Adrenal gland (tissue), 12 donors: ENCODE measurements around the gene SEC16A. TPM values are rescaled to one million over a fixed set of nuclear protein-coding genes. Genes with fewer than 3 reads are reported as not detected.
A peak's percentile ranks its signal among the peaks of the same experiment; 100 is the strongest.

Source experiments
- DNase-seq, 7 donors: peaks; one replicate each; pipeline ENCODE4 v3.0.0-alpha.2; 2019 to 2020
- H3K27ac ChIP-seq, 5 donors: fragments of 200-600 bp; sonication (generic) in 4 of 5; 1 replicate in 3 of 5; 2 replicates in 2 of 5; pipeline versions ENCODE4 v1.5.1 to v1.8.0; 2016 to 2020; ENCODE audit warnings: mild to moderate bottlenecking in 1 of 5
- H3K27me3 ChIP-seq: fragments of 200-600 bp; 2 replicates; pipeline ENCODE4 v1.8.0; 2021
- H3K36me3 ChIP-seq, 2 donors: fragments of 200-600 bp; replicated peaks in 1 of 2; 1 replicate in 1 of 2; 2 replicates in 1 of 2; pipeline versions ENCODE4 v1.5.1 to v1.8.0; 2018 to 2022
- H3K4me1 ChIP-seq, 2 donors: fragments of 200-600 bp; replicated peaks in 1 of 2; 1 replicate in 1 of 2; 2 replicates in 1 of 2; pipeline versions ENCODE4 v1.5.1 to v1.8.0; 2018 to 2021
- H3K4me3 ChIP-seq, 4 donors: fragments of 200-600 bp; sonication (generic) in 3 of 4; one replicate each; pipeline ENCODE4 v1.5.1; 2016 to 2018
- H3K9me3 ChIP-seq, 3 donors: fragments of 200-600 bp; sonication (generic) in 1 of 3; replicated peaks in 1 of 3; 1 replicate in 2 of 3; 2 replicates in 1 of 3; pipeline versions ENCODE4 v1.5.1 to v1.8.0; 2016 to 2021
- CTCF ChIP-seq, 6 experiments: fragments of 450-650 bp in 4 of 6; fragments of 200-600 bp in 2 of 6; sonication (generic) in 1 of 6; IDR thresholded peaks; 1 replicate in 5 of 6; 2 replicates in 1 of 6; pipeline versions ENCODE4 v1.5.1 to v1.8.0; 2016 to 2021; ENCODE audit warnings: antibody characterized with exemption in 6 of 6, mild to moderate bottlenecking in 2 of 6, moderate library complexity in 1 of 6
- POLR2A ChIP-seq, 2 donors: fragments of 450-650 bp; IDR thresholded peaks; one replicate each; pipeline ENCODE4 v1.6.1; 2017; ENCODE audit warnings: antibody characterized with exemption in 2 of 2, mild to moderate bottlenecking in 2 of 2, moderate library complexity in 1 of 2
- WGBS, 4 donors: extraction: QIAGEN DNeasy Blood & Tissue Kit in 2 of 4; methylation state at CpG; one replicate each; pipeline versions ENCODE4 v1.1.5 to v1.1.7; 2013 to 2017; 5-methylcytosine and 5-hydroxymethylcytosine counted together
- intact Hi-C, 2 donors: fragments of 100-400 bp; cut with DNase I; formaldehyde crosslinking; loops; one replicate each; pipeline versions ENCODE4 v1.14.1 to v1.15.0; 2022 to 2023
- polyA plus RNA-seq, 3 donors: library from polyadenylated mRNA; stranded (reverse); fragments of 200-250 nt in 2 of 3; fragments of 350-450 nt in 1 of 3; fragmentation: Illumina TruSeq in 1 of 3; extraction: RNeasy Lipid Tissue Mini Kit (QIAGEN cat#74804) in 1 of 3; gene quantifications; one replicate each; pipeline ENCODE4 v1.2.3, GENCODE V29; 2013 to 2014
- total RNA-seq, 9 donors: library from RNA; depleted of rRNA in 4 of 9; stranded (reverse); fragments of >200 nt in 4 of 9; fragments of 120-200 nt in 1 of 9; fragmentation: NEBNext Ultra II Directional in 1 of 9; extraction: Animal tissue kit (Norgen Biotek cat#: 25700) in 1 of 9; gene quantifications; one replicate each; pipeline versions ENCODE4 v1.1.0 to v1.2.4, GENCODE V29; 2013 to 2023
- donor health status: healthy with polysubstance abuse.
- donor health status: Bipolar disorder and iron deficiency.
- donor health status: DM: yes; HTN: yes; CAD: no.
- donor health status: DM: no; HTN: no; CAD: no.
- donor health status: DM: no; HTN: no; CAD: no.
- donor health status: DM: yes; HTN: yes; CAD: no.

Gene SEC16A
- total and polyA plus RNA-seq, 12 donors, result 18.8 to 107 (median 56.5) TPM

- Histone ChIP-seq H3K9me3 (no peaks in the 10 kb centered on the region), H3K27ac (no peak overlapping the region), H3K36me3 (peaks cover 0 to 96% of the 10 kb centered on the region in 2 donors), H3K4me3 (no peak overlapping the region), H3K27me3 (no peaks in the 10 kb centered on the region), H3K4me1 (peaks cover 0 to 13% of the 10 kb centered on the region in 2 donors)
- WGBS, 4 donors, result 86 to 91% (median 87%) methylated on average over 14 to 15 of the region's 15 CpGs
- DNase-seq, result no peak
- intact Hi-C loops, result no loop called here
- TF ChIP-seq POLR2A (IDR thresholded peaks at IDR 0.05) (no peak), CTCF (IDR thresholded peaks at IDR 0.05) (no peak)
Observed at GRCh38 chr9:136467766-136468165, 15.1 kb downstream of the SEC16A start.

GRCh38 chr9:136466155-136466541 lies 16.7 kb downstream of the SEC16A start:
- H3K36me3 ChIP-seq, result peaks cover 0 to 98% of the 10 kb centered on the region in 2 donors
- no peak overlapping the region for H3K4me3 ChIP-seq
- intact Hi-C loops, result no loop called here
- TF ChIP-seq POLR2A (IDR thresholded peaks at IDR 0.05) (no peak), CTCF (IDR thresholded peaks at IDR 0.05) (no peak)
- 91 to 97% (median 94%) methylated on average over 22 to 30 of the region's 30 CpGs for WGBS, 4 donors
- DNase-seq, result no peak
- H3K9me3 ChIP-seq, result no peaks in the 10 kb centered on the region
- no peak overlapping the region for H3K27ac ChIP-seq
- H3K4me1 ChIP-seq, result peaks cover 0 to 10% of the 10 kb centered on the region in 2 donors
- H3K27me3 ChIP-seq, result no peaks in the 10 kb centered on the region

- H3K27ac ChIP-seq, result no peak overlapping the region
- peaks cover 0 to 98% of the 10 kb centered on the region in 2 donors for H3K36me3 ChIP-seq
- DNase-seq, result no peak
- H3K27me3 ChIP-seq, result no peaks in the 10 kb centered on the region
- no peak overlapping the region for H3K4me3 ChIP-seq
- TF ChIP-seq CTCF (IDR thresholded peaks at IDR 0.05) (no peak), POLR2A (IDR thresholded peaks at IDR 0.05) (no peak)
- no peaks in the 10 kb centered on the region for H3K9me3 ChIP-seq
- intact Hi-C loops, result no loop called here
- H3K4me1 ChIP-seq, result peaks cover 0 to 10% of the 10 kb centered on the region in 2 donors
- 94 to 95% (median 94%) methylated on average over 24 to 27 of the region's 27 CpGs for WGBS, 4 donors
Observed at GRCh38 chr9:136465500-136466154, 17.2 kb downstream of the SEC16A start.

- H3K4me3 ChIP-seq, result no peak overlapping the region
- H3K36me3 ChIP-seq, result peaks cover 0 to 98% of the 10 kb centered on the region in 2 donors
- TF ChIP-seq POLR2A (IDR thresholded peaks at IDR 0.05), result no peak
- peak in 2 of 6 experiments; percentile 6 to 12 for TF ChIP-seq CTCF (IDR thresholded peaks at IDR 0.05)
- peak overlapping the region; percentile 31 to 54 (median 37) for H3K27ac ChIP-seq
- 30 to 58% (median 55%) methylated on average over 6 of the region's 6 CpGs for WGBS, 4 donors
- H3K4me1 ChIP-seq, result peaks cover 0 to 10% of the 10 kb centered on the region in 2 donors
- intact Hi-C loops, result no loop called here
- H3K27me3 ChIP-seq, result no peaks in the 10 kb centered on the region
- peak in 6 of 7 donors; percentile 56 to 86 (median 71) for DNase-seq
- H3K9me3 ChIP-seq, result no peaks in the 10 kb centered on the region
Observed at GRCh38 chr9:136464241-136464640, 18.6 kb downstream of the SEC16A start.
